ENCODE data around the gene KHDC3L.

DNA sequence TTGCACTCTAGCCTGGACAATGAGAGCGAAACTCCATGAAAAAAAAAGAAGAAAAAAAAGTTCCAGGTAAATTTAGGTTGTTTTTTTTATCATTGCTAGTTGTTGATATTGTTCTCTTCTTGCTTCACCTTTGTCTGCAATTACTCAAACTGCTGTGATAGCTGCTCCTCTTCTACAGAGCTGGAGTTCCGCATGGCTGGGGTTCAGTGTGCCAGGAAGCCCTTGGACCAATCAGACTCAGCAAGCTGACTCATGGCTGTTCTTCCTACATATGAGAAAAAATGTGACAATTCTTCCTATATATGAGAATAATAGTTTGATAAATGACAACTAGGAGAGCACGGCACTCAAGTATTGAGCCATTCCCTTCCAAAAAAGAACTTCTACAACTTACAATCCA lies 36.8 kb upstream of the KHDC3L start:
- TF ChIP-seq POLR2A (IDR thresholded peaks at IDR 0.05; ENCODE audit: low read depth) = no peak
- TF ChIP-seq, protein P1, sequence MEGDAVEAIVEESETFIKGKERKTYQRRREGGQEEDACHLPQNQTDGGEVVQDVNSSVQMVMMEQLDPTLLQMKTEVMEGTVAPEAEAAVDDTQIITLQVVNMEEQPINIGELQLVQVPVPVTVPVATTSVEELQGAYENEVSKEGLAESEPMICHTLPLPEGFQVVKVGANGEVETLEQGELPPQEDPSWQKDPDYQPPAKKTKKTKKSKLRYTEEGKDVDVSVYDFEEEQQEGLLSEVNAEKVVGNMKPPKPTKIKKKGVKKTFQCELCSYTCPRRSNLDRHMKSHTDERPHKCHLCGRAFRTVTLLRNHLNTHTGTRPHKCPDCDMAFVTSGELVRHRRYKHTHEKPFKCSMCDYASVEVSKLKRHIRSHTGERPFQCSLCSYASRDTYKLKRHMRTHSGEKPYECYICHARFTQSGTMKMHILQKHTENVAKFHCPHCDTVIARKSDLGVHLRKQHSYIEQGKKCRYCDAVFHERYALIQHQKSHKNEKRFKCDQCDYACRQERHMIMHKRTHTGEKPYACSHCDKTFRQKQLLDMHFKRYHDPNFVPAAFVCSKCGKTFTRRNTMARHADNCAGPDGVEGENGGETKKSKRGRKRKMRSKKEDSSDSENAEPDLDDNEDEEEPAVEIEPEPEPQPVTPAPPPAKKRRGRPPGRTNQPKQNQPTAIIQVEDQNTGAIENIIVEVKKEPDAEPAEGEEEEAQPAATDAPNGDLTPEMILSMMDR (IDR thresholded peaks at IDR 0.05) = no peak

Data from esophagus muscularis mucosa (tissue), 3 donors.